Omental fat pad (tissue), 4 donors: ENCODE results near the gene ATG13. TPM values are rescaled to one million over a fixed set of nuclear protein-coding genes. Genes with fewer than 3 reads are reported as not detected.

Experiments used
- ATAC-seq: fragments of 150-250 bp; one replicate; pipeline ENCODE4 v1.9.1; 2016; ENCODE audit warnings: mild to moderate bottlenecking, moderate library complexity; ENCODE audit not compliant: low FRiP score
- DNase-seq: peaks from one replicate; pipeline ENCODE4 v3.0.0-alpha.2; 2019; ENCODE audit warnings: low spot score
- CTCF ChIP-seq, 3 donors: fragments of 450-650 bp; IDR thresholded peaks; one replicate each; pipeline ENCODE4 v1.5.1; 2016 to 2017; ENCODE audit warnings: antibody characterized with exemption in 3 of 3, mild to moderate bottlenecking in 3 of 3, moderate library complexity in 2 of 3
- total RNA-seq, 4 donors: library from RNA; depleted of rRNA; stranded (reverse); fragments of >200 nt; gene quantifications; one replicate each; pipeline ENCODE4 v1.1.0, GENCODE V29; 2016

The ATG13 gene
- total RNA-seq, 4 donors from 2014 or later: 73.7 to 137 (median 83.3) TPM

GRCh38 chr11:46724088-46724487, 106.7 kb downstream of the ATG13 start:
- ATAC-seq: no peak
- no peak for DNase-seq
- TF ChIP-seq CTCF (IDR thresholded peaks at IDR 0.05): no peak

Other genes starting within 250 kb of the ATG13 start
- 10 to 100 TPM; 11.7 to 18.1 (median 15.2) TPM for gene MDK, start 235.9 kb upstream of the ATG13 start, total RNA-seq
- gene CHRM4, start 225.8 kb upstream of the ATG13 start, total RNA-seq: under 1 TPM in 2 of 4 donors, not detected in 2; 0.63 to 0.74 TPM
- gene AMBRA1, start 23.5 kb upstream of the ATG13 start, total RNA-seq: 10 to 100 TPM; 19.2 to 41.0 (median 23.5) TPM
- gene HARBI1, start 326 bp upstream of the ATG13 start, total RNA-seq: 1 to 10 TPM; 1.4 to 4.0 (median 2.7) TPM
- 10 to 100 TPM; 34.6 to 69.2 (median 42.6) TPM for gene ARHGAP1, start 83.1 kb downstream of the ATG13 start, total RNA-seq
- 10 to 100 TPM in 1 of 4 donors, 1 to 10 TPM in 3; 4.3 to 12.2 (median 7.9) TPM for gene ZNF408, start 83.5 kb downstream of the ATG13 start, total RNA-seq
- gene F2, start 101.7 kb downstream of the ATG13 start, total RNA-seq: not detected
- 10 to 100 TPM; 27.2 to 37.0 (median 31.6) TPM for gene CKAP5, start 228.7 kb downstream of the ATG13 start, total RNA-seq